Ectodermal cell (in vitro differentiated cells): Measurements from ENCODE around the gene UVSSA.

Source experiments
- H3K27ac ChIP-seq: 2 replicates; pipeline ENCODE4 v1.7.0; 2013; ENCODE audit warnings: mild to moderate bottlenecking, low read depth, low read length; ENCODE audit not compliant: insufficient read depth, poor library complexity, severe bottlenecking
- H3K27me3 ChIP-seq: 2 replicates; pipeline ENCODE4 v1.7.0; 2013; ENCODE audit warnings: mild to moderate bottlenecking, low read length; ENCODE audit not compliant: insufficient read depth, control insufficient read depth, poor library complexity, severe bottlenecking
- H3K36me3 ChIP-seq: one replicate; pipeline ENCODE4 v1.7.0; 2013; ENCODE audit warnings: low read length; ENCODE audit not compliant: control insufficient read depth, insufficient read depth
- H3K4me1 ChIP-seq: one replicate; pipeline ENCODE4 v1.7.0; 2013; ENCODE audit warnings: low read length; ENCODE audit not compliant: control insufficient read depth, insufficient read depth
- H3K4me3 ChIP-seq: 2 replicates; pipeline ENCODE4 v1.7.0; 2013; ENCODE audit warnings: low read depth, low read length, control low read depth; ENCODE audit not compliant: insufficient read depth
- H3K9me3 ChIP-seq: 2 replicates; pipeline ENCODE4 v1.7.0; 2013; ENCODE audit warnings: mild to moderate bottlenecking, low read length, moderate library complexity; ENCODE audit not compliant: control insufficient read depth
- WGBS, 2 experiments: methylation state at CpG; one replicate each; pipeline ENCODE4 v1.1.7; 2013; ENCODE audit warnings: missing lambda C conversion rate in 2 of 2; 5-methylcytosine and 5-hydroxymethylcytosine counted together

UVSSA gene

GRCh38 chr4:1351854-1352566 is 5.0 kb downstream of the UVSSA start:
- 49 to 50% methylated on average over 24 of the region's 24 CpGs for WGBS, 2 experiments
- Histone ChIP-seq H3K27me3 (no peaks in the 10 kb centered on the region), H3K27ac (no peak overlapping the region), H3K9me3 (no peaks in the 10 kb centered on the region), H3K36me3 (peaks cover 5% of the 10 kb centered on the region), H3K4me3 (no peak overlapping the region), H3K4me1 (no peaks in the 10 kb centered on the region)

GRCh38 chr4:1352567-1352900 is 5.5 kb downstream of the UVSSA start:
- H3K27me3 ChIP-seq = no peaks in the 10 kb centered on the region
- H3K27ac ChIP-seq = no peak overlapping the region
- WGBS, 2 experiments = 93% methylated on average over 12 of the region's 12 CpGs
- H3K4me1 ChIP-seq = no peaks in the 10 kb centered on the region
- H3K9me3 ChIP-seq = no peaks in the 10 kb centered on the region
- H3K4me3 ChIP-seq = no peak overlapping the region
- peaks cover 5% of the 10 kb centered on the region for H3K36me3 ChIP-seq

DNA sequence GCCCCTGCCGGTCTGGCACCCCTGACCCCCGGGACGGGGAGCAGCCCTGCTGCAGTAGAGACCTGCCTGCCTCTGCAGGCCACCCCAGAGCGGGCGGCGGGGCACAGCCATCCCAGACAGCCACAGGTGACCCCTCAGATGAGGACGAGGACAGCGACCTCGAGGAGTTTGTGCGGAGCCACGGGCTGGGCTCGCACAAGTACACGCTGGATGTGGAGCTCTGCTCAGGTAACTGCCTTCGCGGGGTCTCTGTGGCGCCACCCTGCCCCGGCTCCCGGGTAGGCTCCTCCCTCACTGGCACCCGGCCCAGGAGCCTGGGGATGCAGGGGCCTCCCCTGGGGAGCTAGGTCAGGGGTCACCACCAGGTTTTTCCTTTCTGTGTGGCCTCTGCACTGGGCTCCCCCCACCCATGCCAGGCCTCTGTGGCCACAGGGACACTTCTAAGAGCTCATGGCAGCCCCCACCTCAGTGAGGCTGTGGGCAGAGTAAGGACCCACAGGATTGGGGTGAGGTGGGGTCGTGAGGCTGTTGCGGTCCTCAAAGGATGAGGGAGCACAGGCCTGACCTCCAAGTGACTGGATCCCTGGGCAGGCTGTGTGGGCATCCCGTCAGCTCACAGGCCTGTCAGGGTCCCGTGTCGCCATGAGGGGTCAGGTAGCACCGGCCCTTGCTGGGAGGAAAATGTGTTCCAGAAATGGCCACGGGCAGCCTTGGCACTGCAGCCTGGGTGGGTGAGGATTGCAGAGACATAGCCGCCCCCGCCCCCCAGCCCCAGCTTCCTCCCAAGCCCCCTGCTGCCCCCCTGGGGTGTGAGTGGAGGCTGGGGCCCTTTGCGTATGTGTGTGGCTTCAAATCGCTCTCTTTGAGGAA is 6.4 kb downstream of the UVSSA start:
- no peaks in the 10 kb centered on the region for H3K27me3 ChIP-seq
- H3K9me3 ChIP-seq = no peaks in the 10 kb centered on the region
- H3K4me3 ChIP-seq = no peak overlapping the region
- H3K4me1 ChIP-seq = no peaks in the 10 kb centered on the region
- WGBS, 2 experiments = 93 to 95% methylated on average over 30 of the region's 30 CpGs
- H3K36me3 ChIP-seq = peaks cover 5% of the 10 kb centered on the region
- no peak overlapping the region for H3K27ac ChIP-seq

DNA sequence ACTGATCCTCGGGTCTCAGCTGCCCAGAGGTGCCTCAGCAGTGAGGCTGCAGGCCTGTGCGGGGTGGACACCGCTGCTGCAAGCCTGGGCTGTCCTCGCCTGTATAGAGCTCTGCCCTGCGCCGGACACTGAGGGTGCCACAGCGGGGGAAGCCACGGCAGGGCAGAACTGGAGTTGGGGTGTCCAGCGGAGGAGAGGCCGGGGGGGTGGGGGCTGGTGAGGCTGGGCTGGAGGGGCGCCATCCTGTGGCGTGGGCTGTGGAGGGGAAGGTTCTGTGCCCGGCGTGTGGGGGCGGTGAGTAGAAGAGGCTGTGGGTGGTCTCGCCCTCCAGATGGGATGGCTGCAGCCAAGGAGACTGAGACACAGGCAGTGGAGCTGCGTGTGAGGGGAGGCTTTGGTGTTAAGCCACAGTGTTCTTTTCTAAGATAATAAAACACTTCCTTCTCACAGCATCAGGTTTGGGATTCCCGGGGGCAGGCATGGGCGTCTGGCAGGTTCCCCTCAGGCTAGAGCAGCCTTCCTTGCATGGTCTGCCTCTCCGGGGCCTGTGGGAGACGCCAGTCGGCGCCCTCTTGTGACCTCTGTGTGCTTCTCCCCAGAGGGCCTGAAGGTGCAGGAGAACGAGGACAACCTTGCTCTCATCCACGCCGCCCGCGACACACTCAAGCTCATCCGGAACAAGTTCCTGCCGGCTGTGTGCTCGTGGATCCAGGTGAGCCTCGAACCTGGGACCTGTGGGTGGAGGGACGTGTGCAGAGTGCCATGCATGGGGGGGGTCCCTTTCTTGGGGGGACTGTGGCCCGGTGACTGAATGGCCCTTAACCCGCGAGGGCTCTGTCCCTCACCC is 7.4 kb downstream of the UVSSA start:
- Histone ChIP-seq H3K4me1 (no peaks in the 10 kb centered on the region), H3K9me3 (no peaks in the 10 kb centered on the region), H3K27me3 (no peaks in the 10 kb centered on the region), H3K36me3 (peaks cover 5% of the 10 kb centered on the region), H3K4me3 (no peak overlapping the region), H3K27ac (no peak overlapping the region)
- WGBS, 2 experiments = 91 to 93% methylated on average over 36 of the region's 36 CpGs

- WGBS, 2 experiments = 93 to 94% methylated on average over 18 of the region's 18 CpGs
- Histone ChIP-seq H3K27me3 (no peaks in the 10 kb centered on the region), H3K4me3 (no peak overlapping the region), H3K27ac (no peak overlapping the region), H3K36me3 (peaks cover 5% of the 10 kb centered on the region), H3K4me1 (no peaks in the 10 kb centered on the region), H3K9me3 (no peaks in the 10 kb centered on the region)
These were observed 7.9 kb downstream of the UVSSA start for GRCh38 chr4:1354983-1355275.

DNA sequence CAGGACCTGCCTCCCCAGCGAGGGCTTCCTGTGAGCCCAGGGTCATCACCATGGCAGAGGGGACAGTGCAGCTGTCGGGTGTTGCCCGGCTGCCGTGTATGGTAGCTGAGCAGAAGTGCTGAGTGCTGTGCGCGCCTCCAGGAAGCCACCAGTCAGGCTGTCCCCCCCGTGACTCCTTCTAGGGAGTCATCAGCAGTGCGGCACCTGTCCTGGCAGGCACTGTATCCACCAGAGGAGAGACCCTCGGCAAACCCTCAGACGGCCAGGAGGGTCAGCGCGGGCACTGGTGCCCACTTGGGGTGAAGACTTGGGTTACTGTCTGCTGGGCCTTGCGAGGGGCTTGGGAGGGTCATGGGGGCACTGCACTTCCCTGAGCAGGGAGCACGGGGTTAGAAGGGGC is 8.4 kb downstream of the UVSSA start:
- Histone ChIP-seq H3K36me3 (peaks cover 5% of the 10 kb centered on the region), H3K27me3 (no peaks in the 10 kb centered on the region), H3K9me3 (no peaks in the 10 kb centered on the region), H3K4me1 (no peaks in the 10 kb centered on the region), H3K27ac (no peak overlapping the region), H3K4me3 (no peak overlapping the region)
- 91 to 94% methylated on average over 14 of the region's 14 CpGs for WGBS, 2 experiments

DNA sequence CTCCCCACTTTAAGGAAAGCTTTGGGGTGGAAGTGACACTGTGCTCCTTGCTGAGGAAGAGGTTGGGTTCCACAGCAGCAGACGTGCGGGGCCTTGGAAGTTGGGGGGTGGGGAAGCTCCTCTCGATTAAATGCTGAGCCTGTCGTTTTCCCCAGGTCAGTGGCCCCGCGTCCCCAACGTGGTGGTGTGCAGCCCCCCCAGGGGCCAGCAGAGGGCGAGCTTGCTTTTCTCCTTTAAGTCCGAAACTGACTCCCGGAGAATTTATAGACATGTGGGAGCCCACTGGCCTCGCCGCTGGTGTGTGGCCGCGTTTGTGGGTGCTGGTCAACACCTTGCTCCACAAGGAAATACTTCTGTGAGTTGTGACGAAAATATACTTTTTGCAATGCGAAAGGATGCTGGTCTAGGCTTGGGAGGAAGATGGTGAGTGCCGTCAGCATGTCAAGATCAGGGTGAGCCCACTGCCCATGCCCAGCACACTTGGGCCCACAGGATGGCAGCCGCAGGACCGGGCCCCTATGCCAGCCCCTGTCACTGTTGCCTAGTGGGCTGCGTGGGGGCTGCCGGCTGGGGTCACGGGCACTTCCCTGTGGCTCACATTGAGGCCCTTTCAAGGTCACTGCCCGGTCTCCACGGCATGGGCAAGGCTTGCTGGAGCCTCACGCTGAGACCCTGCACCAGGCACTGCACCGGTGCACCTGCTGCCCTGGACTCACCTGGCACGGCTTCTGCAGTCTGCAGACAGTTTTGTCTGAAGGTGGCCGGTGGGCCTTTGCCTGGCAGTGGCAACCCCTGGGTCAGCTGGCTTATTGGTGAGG is 9.4 kb downstream of the UVSSA start:
- no peaks in the 10 kb centered on the region for H3K27me3 ChIP-seq
- H3K36me3 ChIP-seq = peaks cover 5% of the 10 kb centered on the region
- no peaks in the 10 kb centered on the region for H3K9me3 ChIP-seq
- H3K4me1 ChIP-seq = no peaks in the 10 kb centered on the region
- 71 to 73% methylated on average over 28 of the region's 28 CpGs for WGBS, 2 experiments
- no peak overlapping the region for H3K27ac ChIP-seq
- no peak overlapping the region for H3K4me3 ChIP-seq

- 93 to 94% methylated on average over 27 of the region's 27 CpGs for WGBS, 2 experiments
- no peak overlapping the region for H3K4me3 ChIP-seq
- no peaks in the 10 kb centered on the region for H3K9me3 ChIP-seq
- H3K27me3 ChIP-seq = no peaks in the 10 kb centered on the region
- peaks cover 5% of the 10 kb centered on the region for H3K36me3 ChIP-seq
- no peak overlapping the region for H3K27ac ChIP-seq
- H3K4me1 ChIP-seq = no peaks in the 10 kb centered on the region
These were observed 10.6 kb downstream of the UVSSA start for GRCh38 chr4:1357356-1358248.
